HEK293 (cell line): ENCODE results near the gene HOXD10.
A peak's percentile ranks its signal among the peaks of the same experiment; 100 is the strongest.

Experiments
- CTCF ChIA-PET: fragments of 350-600 bp; formaldehyde crosslinking; extraction: SDS; loops from one replicate; lab custom pipeline; 2021; ENCODE audit warnings: antibody characterized with exemption; lab: Yijun Ruan, JAX
- POLR2A ChIA-PET: fragments of 300-600 bp; formaldehyde crosslinking; extraction: SDS; loops from one replicate; lab custom pipeline; 2020; ENCODE audit warnings: antibody characterized with exemption, inconsistent platforms; lab: Yijun Ruan, JAX
- H3K27ac ChIP-seq: fragments of 200-500 bp; sonication (Bioruptor generic); 2 replicates; pipeline ENCODE4 v1.5.1; 2014; ENCODE audit warnings: low read depth, low read length, control low read depth, inconsistent platforms; ENCODE audit errors: extremely low read depth
- H3K36me3 ChIP-seq, 2 experiments: fragments of 200-500 bp in 1 of 2; sonication (Bioruptor generic) in 1 of 2; 1 replicate in 1 of 2; 2 replicates in 1 of 2; pipeline ENCODE4 v1.5.1; 2014 to 2017; ENCODE audit warnings: inconsistent platforms in 2 of 2, low read length in 2 of 2; ENCODE audit not compliant: control insufficient read depth in 2 of 2, insufficient read depth in 1 of 2
- H3K4me1 ChIP-seq: fragments of 200-500 bp; sonication (Bioruptor generic); 2 replicates; pipeline ENCODE4 v1.5.1; 2014; ENCODE audit warnings: mild to moderate bottlenecking, low read length, inconsistent platforms; ENCODE audit not compliant: control insufficient read depth, insufficient read depth
- H3K4me3 ChIP-seq: 2 replicates; pipeline ENCODE4 v1.5.1; 2011; ENCODE audit warnings: low read depth, mild to moderate bottlenecking, control low read depth, low read length, moderate library complexity
- H3K9me3 ChIP-seq: fragments of 200-500 bp; sonication (Bioruptor generic); 2 replicates; pipeline ENCODE4 v1.5.1; 2014; ENCODE audit warnings: low read depth, low read length, inconsistent platforms; ENCODE audit not compliant: control insufficient read depth, insufficient read depth
- BCL11B ChIP-seq: fragments of 450-650 bp; formaldehyde crosslinking; IDR thresholded peaks from 2 replicates; pipeline ENCODE4 v1.5.1; 2016; ENCODE audit warnings: low read depth, missing biosample characterization, missing genetic modification characterization
- OVOL3 ChIP-seq: fragments of 450-650 bp; formaldehyde crosslinking; IDR thresholded peaks from 2 replicates; pipeline ENCODE4 v1.5.1; 2016; ENCODE audit warnings: missing biosample characterization, missing genetic modification characterization
- PRDM1 ChIP-seq: fragments of 450-650 bp; formaldehyde crosslinking; IDR thresholded peaks from 2 replicates; pipeline ENCODE4; 2016; ENCODE audit warnings: missing biosample characterization, missing genetic modification characterization
- SP3 ChIP-seq: fragments of 450-650 bp; formaldehyde crosslinking; IDR thresholded peaks from 2 replicates; pipeline ENCODE4 v1.5.1; 2016; ENCODE audit warnings: missing biosample characterization, missing genetic modification characterization
- YY1 ChIP-seq: fragments of 450-650 bp; formaldehyde crosslinking; IDR thresholded peaks from 2 replicates; pipeline ENCODE4 v1.5.1; 2018; ENCODE audit warnings: missing biosample characterization, missing genetic modification characterization
- ZNF132 ChIP-seq: fragments of 450-650 bp; formaldehyde crosslinking; IDR thresholded peaks from 2 replicates; pipeline ENCODE4 v1.5.1; 2017; ENCODE audit warnings: missing biosample characterization, missing genetic modification characterization, borderline replicate concordance
- ZNF155 ChIP-seq: fragments of 450-650 bp; formaldehyde crosslinking; IDR thresholded peaks from 2 replicates; pipeline ENCODE4 v1.5.1; 2016; ENCODE audit warnings: missing biosample characterization, missing genetic modification characterization
- ZNF175 ChIP-seq: fragments of 450-650 bp; formaldehyde crosslinking; IDR thresholded peaks from 2 replicates; pipeline ENCODE4 v1.5.1; 2016; ENCODE audit warnings: missing biosample characterization, missing genetic modification characterization
- ZNF239 ChIP-seq: fragments of 450-650 bp; formaldehyde crosslinking; IDR thresholded peaks from 2 replicates; pipeline ENCODE4 v1.5.1; 2016; ENCODE audit warnings: missing biosample characterization, missing genetic modification characterization
- ZNF311 ChIP-seq: fragments of 450-650 bp; formaldehyde crosslinking; IDR thresholded peaks from 2 replicates; pipeline ENCODE4 v1.5.1; 2017; ENCODE audit warnings: missing biosample characterization, missing genetic modification characterization, borderline replicate concordance
- ZNF350 ChIP-seq: fragments of 450-650 bp; formaldehyde crosslinking; IDR thresholded peaks from 2 replicates; pipeline ENCODE4 v1.5.0; 2017; ENCODE audit warnings: missing biosample characterization, mild to moderate bottlenecking, missing genetic modification characterization
- ZNF404 ChIP-seq: fragments of 450-650 bp; formaldehyde crosslinking; IDR thresholded peaks from 2 replicates; pipeline ENCODE4 v1.5.1; 2017; ENCODE audit warnings: missing biosample characterization, missing genetic modification characterization
- ZNF707 ChIP-seq: fragments of 450-650 bp; formaldehyde crosslinking; IDR thresholded peaks from 2 replicates; pipeline ENCODE4 v1.5.1; 2016; ENCODE audit warnings: missing biosample characterization, missing genetic modification characterization
- TF ChIP-seq, protein P1 (sequence below): fragments of 450-650 bp; IDR thresholded peaks from 2 replicates; pipeline ENCODE4 v1.5.1; 2018; ENCODE audit warnings: missing biosample characterization, mild to moderate bottlenecking, missing genetic modification characterization
- TF ChIP-seq, protein P2 (sequence below): fragments of 450-650 bp; formaldehyde crosslinking; IDR thresholded peaks from 2 replicates; pipeline ENCODE4 v1.5.1; 2016; ENCODE audit warnings: missing biosample characterization, missing genetic modification characterization, low read depth
- TF ChIP-seq, protein P3 (sequence below): fragments of 450-650 bp; formaldehyde crosslinking; IDR thresholded peaks from 2 replicates; pipeline ENCODE4 v1.5.1; 2016; ENCODE audit warnings: missing biosample characterization, missing genetic modification characterization
- TF ChIP-seq, protein P4 (sequence below): fragments of 450-650 bp; IDR thresholded peaks from 2 replicates; pipeline ENCODE4 v1.5.1; 2018; ENCODE audit warnings: missing biosample characterization, missing genetic modification characterization
- TF ChIP-seq, protein P5 (sequence below): fragments of 450-650 bp; formaldehyde crosslinking; IDR thresholded peaks from 2 replicates; pipeline ENCODE4 v1.5.1; 2016; ENCODE audit warnings: missing biosample characterization, missing genetic modification characterization

The HOXD10 gene

DNA sequence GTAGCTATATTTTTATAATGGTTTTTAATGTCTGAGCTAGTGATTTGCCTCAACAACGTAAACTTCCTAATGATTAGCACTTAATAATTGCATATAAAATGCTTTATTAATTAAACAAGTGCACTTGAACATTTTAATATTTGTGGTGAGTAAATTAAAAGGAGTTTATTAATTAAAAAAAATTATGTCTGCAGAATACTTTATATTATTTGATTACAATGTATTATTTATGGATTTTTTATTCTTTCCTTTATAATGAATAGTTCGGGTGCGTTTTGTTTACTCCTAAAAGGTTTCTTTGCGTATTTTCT, 15.2 kb downstream of the HOXD10 start:
- Histone ChIP-seq H3K4me1 (peaks cover 13% of the 10 kb centered on the region; the same call in 1 of the 2 replicates), H3K36me3 (no peaks in the 10 kb centered on the region), H3K9me3 (no peaks in the 10 kb centered on the region), H3K27ac (no peak overlapping the region), H3K4me3 (no peak overlapping the region)
- CTCF ChIA-PET: interaction anchor here (0.6 to 3.1 kb wide), 13 partner anchors 9 to 1115 kb away, joined by 3 to 19 read pairs (median 4); no protein-coding TSS in a partner anchor
- POLR2A ChIA-PET: interaction anchor here (0.9 to 1.3 kb wide), 2 partner anchors 9 to 25 kb away, joined by 4 to 6 read pairs; no protein-coding TSS in a partner anchor
- TF ChIP-seq, protein P1, sequence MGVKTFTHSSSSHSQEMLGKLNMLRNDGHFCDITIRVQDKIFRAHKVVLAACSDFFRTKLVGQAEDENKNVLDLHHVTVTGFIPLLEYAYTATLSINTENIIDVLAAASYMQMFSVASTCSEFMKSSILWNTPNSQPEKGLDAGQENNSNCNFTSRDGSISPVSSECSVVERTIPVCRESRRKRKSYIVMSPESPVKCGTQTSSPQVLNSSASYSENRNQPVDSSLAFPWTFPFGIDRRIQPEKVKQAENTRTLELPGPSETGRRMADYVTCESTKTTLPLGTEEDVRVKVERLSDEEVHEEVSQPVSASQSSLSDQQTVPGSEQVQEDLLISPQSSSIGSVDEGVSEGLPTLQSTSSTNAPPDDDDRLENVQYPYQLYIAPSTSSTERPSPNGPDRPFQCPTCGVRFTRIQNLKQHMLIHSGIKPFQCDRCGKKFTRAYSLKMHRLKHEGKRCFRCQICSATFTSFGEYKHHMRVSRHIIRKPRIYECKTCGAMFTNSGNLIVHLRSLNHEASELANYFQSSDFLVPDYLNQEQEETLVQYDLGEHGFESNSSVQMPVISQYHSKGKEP (tag by site-specific recombination): no peak
- TF ChIP-seq ZNF175 (tag by site-specific recombination) (no peak), ZNF350 (tag by site-specific recombination) (no peak), BCL11B (tag by site-specific recombination) (no peak), ZNF404 (tag by site-specific recombination) (no peak)

DNA sequence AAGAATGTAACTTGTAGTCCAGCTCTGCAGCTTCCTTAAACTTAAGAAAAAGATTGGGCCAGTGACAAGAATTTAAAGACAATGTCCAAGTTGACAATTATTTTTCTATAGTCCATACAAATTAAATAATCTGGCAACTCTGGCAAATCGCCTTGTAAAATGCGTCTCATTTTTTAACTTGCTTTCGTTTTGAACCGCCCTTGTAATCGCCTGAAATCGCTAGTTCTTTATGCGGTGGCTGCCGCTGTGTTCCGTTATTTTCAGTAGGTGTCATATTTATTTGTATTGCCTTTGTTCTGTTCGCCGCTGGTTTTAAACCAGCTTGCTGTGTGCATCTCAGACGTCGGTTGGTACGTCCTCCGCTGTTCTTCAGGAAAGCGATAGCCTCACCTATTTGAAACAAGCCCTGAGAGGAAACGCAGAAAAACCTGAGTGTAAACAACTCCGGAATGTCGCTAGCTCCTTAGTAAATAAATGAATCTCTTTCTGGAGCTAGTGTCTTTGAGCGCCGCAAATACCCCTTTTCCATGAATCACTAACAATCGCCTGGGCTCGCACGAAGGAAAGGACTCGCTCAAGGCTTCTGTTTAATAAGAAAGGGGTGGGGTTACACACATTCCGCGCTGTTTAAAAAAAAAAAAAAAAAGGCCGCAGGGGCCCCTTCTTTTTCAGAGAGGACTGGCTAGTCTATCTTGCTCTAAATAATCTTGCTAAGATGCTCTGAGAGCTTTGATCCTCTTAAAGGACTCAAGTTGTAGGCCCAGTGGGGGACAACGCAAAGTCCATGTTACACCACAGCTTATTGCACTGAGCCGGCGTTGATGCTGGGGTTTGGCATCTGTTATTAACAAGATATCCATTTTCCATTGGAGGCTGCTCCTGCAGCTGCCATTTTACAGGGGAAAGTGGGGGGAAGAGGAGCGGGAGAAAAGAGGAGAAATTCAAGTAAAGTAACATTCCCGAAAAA, 15.9 kb downstream of the HOXD10 start:
- no peak for TF ChIP-seq ZNF311 (tag by site-specific recombination)
- peak; percentile 88 for TF ChIP-seq PRDM1 (tag by site-specific recombination)
- ChIA-PET CTCF (interaction anchor here (0.6 to 3.1 kb wide), 14 partner anchors 8 to 1016 kb away, joined by 3 to 19 read pairs (median 4); no protein-coding TSS in a partner anchor), POLR2A (interaction anchor here (0.7 to 0.9 kb wide), 2 partner anchors 26 to 504 kb away, joined by 3 to 4 read pairs; no protein-coding TSS in a partner anchor)
- Histone ChIP-seq H3K4me3 (no peak overlapping the region), H3K4me1 (peaks cover 13% of the 10 kb centered on the region; the same call in 1 of the 2 replicates), H3K9me3 (no peaks in the 10 kb centered on the region), H3K36me3 (no peaks in the 10 kb centered on the region), H3K27ac (no peak overlapping the region)

DNA sequence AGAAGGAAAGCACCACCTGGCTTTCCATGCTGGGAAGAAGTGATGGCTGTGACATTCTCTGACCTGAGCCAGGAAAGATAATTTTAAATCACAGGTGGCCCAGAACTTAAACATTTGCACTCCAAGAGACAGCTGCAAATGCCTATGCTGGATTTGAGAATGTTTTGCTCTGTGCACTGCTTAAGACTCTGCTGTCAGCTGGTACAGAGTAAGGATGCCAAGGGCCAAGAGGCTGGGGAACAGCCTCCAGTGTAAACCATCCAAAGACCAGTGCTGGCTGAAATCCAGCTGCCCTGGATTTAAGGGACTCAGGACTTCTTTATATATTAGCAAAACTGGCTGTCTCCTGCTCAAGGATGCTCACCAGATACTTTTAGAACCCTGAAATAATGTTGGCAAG, 16.8 kb downstream of the HOXD10 start:
- Histone ChIP-seq H3K9me3 (no peaks in the 10 kb centered on the region), H3K4me3 (no peak overlapping the region), H3K27ac (no peak overlapping the region), H3K36me3 (no peaks in the 10 kb centered on the region), H3K4me1 (peaks cover 16% of the 10 kb centered on the region)
- POLR2A ChIA-PET: interaction anchor here (0.7 kb wide), 1 partner anchor 322 kb away, joined by 3 read pairs; no protein-coding TSS in a partner anchor
- CTCF ChIA-PET: interaction anchor here (0.5 to 1.7 kb wide), 5 partner anchors 314 to 1015 kb away, joined by 3 to 8 read pairs (median 4); no protein-coding TSS in a partner anchor
- TF ChIP-seq OVOL3 (no peak), ZNF707 (no peak), ZNF132 (tag by site-specific recombination) (no peak), SP3 (tag by site-specific recombination) (no peak), ZNF155 (tag by site-specific recombination) (no peak), ZNF239 (no peak), YY1 (tag by site-specific recombination) (no peak)
- TF ChIP-seq, protein P2, sequence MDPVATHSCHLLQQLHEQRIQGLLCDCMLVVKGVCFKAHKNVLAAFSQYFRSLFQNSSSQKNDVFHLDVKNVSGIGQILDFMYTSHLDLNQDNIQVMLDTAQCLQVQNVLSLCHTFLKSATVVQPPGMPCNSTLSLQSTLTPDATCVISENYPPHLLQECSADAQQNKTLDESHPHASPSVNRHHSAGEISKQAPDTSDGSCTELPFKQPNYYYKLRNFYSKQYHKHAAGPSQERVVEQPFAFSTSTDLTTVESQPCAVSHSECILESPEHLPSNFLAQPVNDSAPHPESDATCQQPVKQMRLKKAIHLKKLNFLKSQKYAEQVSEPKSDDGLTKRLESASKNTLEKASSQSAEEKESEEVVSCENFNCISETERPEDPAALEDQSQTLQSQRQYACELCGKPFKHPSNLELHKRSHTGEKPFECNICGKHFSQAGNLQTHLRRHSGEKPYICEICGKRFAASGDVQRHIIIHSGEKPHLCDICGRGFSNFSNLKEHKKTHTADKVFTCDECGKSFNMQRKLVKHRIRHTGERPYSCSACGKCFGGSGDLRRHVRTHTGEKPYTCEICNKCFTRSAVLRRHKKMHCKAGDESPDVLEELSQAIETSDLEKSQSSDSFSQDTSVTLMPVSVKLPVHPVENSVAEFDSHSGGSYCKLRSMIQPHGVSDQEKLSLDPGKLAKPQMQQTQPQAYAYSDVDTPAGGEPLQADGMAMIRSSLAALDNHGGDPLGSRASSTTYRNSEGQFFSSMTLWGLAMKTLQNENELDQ (tag by site-specific recombination): no peak
- TF ChIP-seq, protein P3, sequence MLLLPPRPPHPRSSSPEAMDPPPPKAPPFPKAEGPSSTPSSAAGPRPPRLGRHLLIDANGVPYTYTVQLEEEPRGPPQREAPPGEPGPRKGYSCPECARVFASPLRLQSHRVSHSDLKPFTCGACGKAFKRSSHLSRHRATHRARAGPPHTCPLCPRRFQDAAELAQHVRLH: no peak
- TF ChIP-seq, protein P4, sequence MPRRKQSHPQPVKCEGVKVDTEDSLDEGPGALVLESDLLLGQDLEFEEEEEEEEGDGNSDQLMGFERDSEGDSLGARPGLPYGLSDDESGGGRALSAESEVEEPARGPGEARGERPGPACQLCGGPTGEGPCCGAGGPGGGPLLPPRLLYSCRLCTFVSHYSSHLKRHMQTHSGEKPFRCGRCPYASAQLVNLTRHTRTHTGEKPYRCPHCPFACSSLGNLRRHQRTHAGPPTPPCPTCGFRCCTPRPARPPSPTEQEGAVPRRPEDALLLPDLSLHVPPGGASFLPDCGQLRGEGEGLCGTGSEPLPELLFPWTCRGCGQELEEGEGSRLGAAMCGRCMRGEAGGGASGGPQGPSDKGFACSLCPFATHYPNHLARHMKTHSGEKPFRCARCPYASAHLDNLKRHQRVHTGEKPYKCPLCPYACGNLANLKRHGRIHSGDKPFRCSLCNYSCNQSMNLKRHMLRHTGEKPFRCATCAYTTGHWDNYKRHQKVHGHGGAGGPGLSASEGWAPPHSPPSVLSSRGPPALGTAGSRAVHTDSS (tag by site-specific recombination): no peak
- TF ChIP-seq, protein P5, sequence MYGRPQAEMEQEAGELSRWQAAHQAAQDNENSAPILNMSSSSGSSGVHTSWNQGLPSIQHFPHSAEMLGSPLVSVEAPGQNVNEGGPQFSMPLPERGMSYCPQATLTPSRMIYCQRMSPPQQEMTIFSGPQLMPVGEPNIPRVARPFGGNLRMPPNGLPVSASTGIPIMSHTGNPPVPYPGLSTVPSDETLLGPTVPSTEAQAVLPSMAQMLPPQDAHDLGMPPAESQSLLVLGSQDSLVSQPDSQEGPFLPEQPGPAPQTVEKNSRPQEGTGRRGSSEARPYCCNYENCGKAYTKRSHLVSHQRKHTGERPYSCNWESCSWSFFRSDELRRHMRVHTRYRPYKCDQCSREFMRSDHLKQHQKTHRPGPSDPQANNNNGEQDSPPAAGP (tag by site-specific recombination): no peak
